RWPE2 (cell line): ENCODE data around the gene FHOD3.

ENCODE experiments used
- ATAC-seq: fragments of 200-7000 bp; cut with Tn5 transposase; 3 replicates; pipeline ENCODE4 v1.9.1; 2021; ENCODE audit warnings: low read depth
- DNase-seq: peaks from one replicate; pipeline ENCODE4 v3.0.0-alpha.2; 2020; ENCODE audit warnings: low spot score
- H3K27ac ChIP-seq: fragments of 450-650 bp; 2 replicates; pipeline ENCODE4 v1.5.1; 2017; ENCODE audit warnings: mild to moderate bottlenecking; ENCODE audit not compliant: poor library complexity, severe bottlenecking
- H3K27me3 ChIP-seq: fragments of 250-450 bp; sonication (Bioruptor Pico); 2 replicates; pipeline ENCODE4 v1.5.1; 2021; ENCODE audit warnings: mild to moderate bottlenecking, moderate library complexity; ENCODE audit not compliant: insufficient read depth, poor library complexity, severe bottlenecking
- H3K36me3 ChIP-seq: fragments of 250-450 bp; sonication (Bioruptor Pico); 2 replicates; pipeline ENCODE4 v1.5.1; 2020; ENCODE audit warnings: low read depth, mild to moderate bottlenecking, moderate library complexity
- H3K4me1 ChIP-seq: fragments of 250-450 bp; sonication (Bioruptor Pico); 2 replicates; pipeline ENCODE4 v1.5.1; 2021; ENCODE audit warnings: mild to moderate bottlenecking, moderate library complexity; ENCODE audit not compliant: insufficient read depth, poor library complexity, severe bottlenecking
- H3K4me3 ChIP-seq: fragments of 250-450 bp; sonication (Bioruptor Pico); 2 replicates; pipeline ENCODE4 v1.5.1; 2021; ENCODE audit warnings: mild to moderate bottlenecking, moderate library complexity; ENCODE audit not compliant: severe bottlenecking
- H3K9me3 ChIP-seq: fragments of 250-450 bp; sonication (Bioruptor Pico); 2 replicates; pipeline ENCODE4 v1.5.1; 2021; ENCODE audit warnings: mild to moderate bottlenecking, moderate library complexity; ENCODE audit not compliant: severe bottlenecking
- TF ChIP-seq, protein P1 (sequence below): fragments of 450-650 bp; IDR thresholded peaks from one replicate; pipeline ENCODE4 v1.5.1; 2017; ENCODE audit warnings: mild to moderate bottlenecking, moderate library complexity; ENCODE audit not compliant: poor library complexity, severe bottlenecking

The FHOD3 gene

DNA sequence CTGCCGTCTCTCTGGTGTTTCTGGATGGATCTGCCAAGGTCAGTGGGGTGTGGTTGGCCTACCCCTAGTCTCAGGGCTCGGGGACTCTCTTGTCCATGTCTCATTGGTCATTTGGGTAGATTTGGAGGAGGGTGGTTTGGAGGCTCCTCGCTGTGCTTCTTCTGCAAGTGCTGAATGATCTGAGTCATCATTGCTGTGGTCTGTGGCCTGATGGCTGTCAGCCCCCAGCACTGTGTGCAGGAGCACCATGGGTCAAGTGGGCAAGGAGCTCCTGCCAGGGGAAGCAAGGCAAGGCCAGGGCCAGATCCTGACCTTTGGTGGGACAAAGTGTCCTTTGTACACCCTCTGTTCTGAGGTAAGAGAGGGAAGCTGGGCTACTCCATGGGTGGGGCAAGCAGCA is 221.8 kb downstream of the FHOD3 start:
- Histone ChIP-seq H3K9me3 (no peaks in the 10 kb centered on the region), H3K27me3 (no peaks in the 10 kb centered on the region), H3K36me3 (no peaks in the 10 kb centered on the region), H3K4me3 (no peak overlapping the region), H3K27ac (no peak overlapping the region), H3K4me1 (no peaks in the 10 kb centered on the region)
- DNase-seq (no peak), ATAC-seq (no peak)
- TF ChIP-seq, protein P1, sequence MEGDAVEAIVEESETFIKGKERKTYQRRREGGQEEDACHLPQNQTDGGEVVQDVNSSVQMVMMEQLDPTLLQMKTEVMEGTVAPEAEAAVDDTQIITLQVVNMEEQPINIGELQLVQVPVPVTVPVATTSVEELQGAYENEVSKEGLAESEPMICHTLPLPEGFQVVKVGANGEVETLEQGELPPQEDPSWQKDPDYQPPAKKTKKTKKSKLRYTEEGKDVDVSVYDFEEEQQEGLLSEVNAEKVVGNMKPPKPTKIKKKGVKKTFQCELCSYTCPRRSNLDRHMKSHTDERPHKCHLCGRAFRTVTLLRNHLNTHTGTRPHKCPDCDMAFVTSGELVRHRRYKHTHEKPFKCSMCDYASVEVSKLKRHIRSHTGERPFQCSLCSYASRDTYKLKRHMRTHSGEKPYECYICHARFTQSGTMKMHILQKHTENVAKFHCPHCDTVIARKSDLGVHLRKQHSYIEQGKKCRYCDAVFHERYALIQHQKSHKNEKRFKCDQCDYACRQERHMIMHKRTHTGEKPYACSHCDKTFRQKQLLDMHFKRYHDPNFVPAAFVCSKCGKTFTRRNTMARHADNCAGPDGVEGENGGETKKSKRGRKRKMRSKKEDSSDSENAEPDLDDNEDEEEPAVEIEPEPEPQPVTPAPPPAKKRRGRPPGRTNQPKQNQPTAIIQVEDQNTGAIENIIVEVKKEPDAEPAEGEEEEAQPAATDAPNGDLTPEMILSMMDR: no peak

- ATAC-seq (no peak), DNase-seq (no peak)
- Histone ChIP-seq H3K4me1 (no peaks in the 10 kb centered on the region), H3K9me3 (no peaks in the 10 kb centered on the region), H3K4me3 (no peak overlapping the region), H3K27ac (no peak overlapping the region), H3K36me3 (no peaks in the 10 kb centered on the region), H3K27me3 (no peaks in the 10 kb centered on the region)
- TF ChIP-seq, protein P1: no peak
These were observed 225.0 kb downstream of the FHOD3 start for GRCh38 chr18:36522509-36522908.

GRCh38 chr18:36525913-36526312 is 228.4 kb downstream of the FHOD3 start:
- no peak for DNase-seq
- H3K4me1 ChIP-seq: no peaks in the 10 kb centered on the region

DNA sequence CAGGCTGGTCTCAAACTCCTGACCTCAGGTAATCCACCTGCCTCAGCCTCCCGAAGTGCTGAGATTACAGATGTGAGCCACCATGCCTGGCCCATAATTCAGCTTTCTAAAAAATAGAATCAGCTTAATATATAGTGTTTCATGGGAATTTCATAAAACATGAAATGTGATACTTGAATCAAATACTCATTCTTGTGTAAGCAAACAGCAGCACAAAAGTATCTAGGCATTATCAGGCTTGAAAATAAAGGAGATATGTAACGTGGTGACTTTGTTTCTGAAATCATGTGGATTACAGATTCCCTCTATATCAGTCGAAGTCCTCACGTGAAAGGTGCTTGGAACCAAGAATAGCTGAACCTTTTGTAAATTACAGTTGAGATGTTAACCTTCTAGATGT is 229.1 kb downstream of the FHOD3 start:
- no peaks in the 10 kb centered on the region for H3K4me1 ChIP-seq
- H3K4me3 ChIP-seq: no peak overlapping the region
- no peak overlapping the region for H3K27ac ChIP-seq
- ATAC-seq (no peak), DNase-seq (no peak)
- no peaks in the 10 kb centered on the region for H3K9me3 ChIP-seq
- H3K36me3 ChIP-seq: no peaks in the 10 kb centered on the region
- no peaks in the 10 kb centered on the region for H3K27me3 ChIP-seq
- TF ChIP-seq, protein P1: no peak

More at GRCh38 chr18:36525913-36526312, 228.4 kb downstream of the FHOD3 start:
- H3K36me3 ChIP-seq: no peaks in the 10 kb centered on the region
- H3K27me3 ChIP-seq: no peaks in the 10 kb centered on the region
- H3K9me3 ChIP-seq: no peaks in the 10 kb centered on the region
- no peak overlapping the region for H3K4me3 ChIP-seq
- ATAC-seq: no peak
- TF ChIP-seq, protein P1: no peak
- no peak overlapping the region for H3K27ac ChIP-seq

GRCh38 chr18:36527051-36527450 is 229.5 kb downstream of the FHOD3 start:
- H3K4me3 ChIP-seq: no peak overlapping the region
- H3K4me1 ChIP-seq: no peaks in the 10 kb centered on the region
- no peak overlapping the region for H3K27ac ChIP-seq
- no peaks in the 10 kb centered on the region for H3K9me3 ChIP-seq
- ATAC-seq (no peak), DNase-seq (no peak)
- no peaks in the 10 kb centered on the region for H3K36me3 ChIP-seq
- H3K27me3 ChIP-seq: no peaks in the 10 kb centered on the region
- TF ChIP-seq, protein P1: no peak
